HG03196 (cell line): ENCODE data around the gene BARHL2.

Experiments
- ATAC-seq: cut with Tn5 transposase; IDR thresholded peaks from one replicate; pipeline ENCODE4 v1.9.1; 2021; ENCODE audit not compliant: unreplicated experiment

Gene BARHL2

DNA sequence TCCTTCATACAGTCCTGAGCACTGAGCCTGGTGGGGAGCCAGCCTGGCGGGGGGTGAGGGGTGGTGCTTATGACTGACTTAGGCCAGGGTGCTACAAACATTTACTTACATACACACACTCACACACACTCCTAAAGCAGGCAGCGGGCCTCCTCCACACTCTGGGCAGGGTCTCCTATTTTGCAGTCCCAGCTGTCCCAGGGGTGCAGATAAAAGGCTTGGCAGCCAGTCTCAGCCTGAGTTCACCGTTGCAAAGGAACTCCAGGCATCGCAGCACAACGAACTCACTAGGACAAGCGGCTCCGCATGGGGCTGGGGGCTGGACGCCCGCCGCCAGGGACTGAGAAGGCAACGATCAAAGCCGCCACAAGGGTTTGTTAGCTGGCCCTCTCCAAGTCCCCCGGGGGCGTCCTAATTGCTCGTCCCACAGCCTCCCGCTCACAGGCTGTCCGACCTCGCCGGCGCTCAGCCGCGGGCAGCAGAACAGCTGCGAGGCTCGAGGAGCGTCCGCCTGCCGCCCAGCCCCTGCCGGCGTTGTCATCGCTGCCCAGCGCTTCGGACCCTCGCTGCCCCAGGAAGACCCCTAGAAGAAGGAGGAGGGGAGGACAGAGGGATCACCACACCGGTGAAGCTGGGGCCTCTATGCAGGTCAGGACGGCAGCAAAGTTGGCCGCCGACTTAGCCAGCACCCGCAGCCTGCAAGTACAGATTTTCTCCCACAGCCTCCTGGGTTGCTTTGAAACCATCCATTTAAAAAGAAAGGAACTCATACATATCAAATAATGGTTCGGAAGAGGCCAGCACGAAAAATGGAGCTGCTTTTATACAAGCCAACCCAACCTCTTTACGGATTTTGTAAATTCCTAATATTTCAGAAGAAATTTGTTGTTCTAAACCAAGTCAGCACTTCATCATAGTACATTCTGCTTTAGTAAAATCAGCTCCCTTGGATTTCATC, 6.2 kb downstream of the BARHL2 start:
- no peak for ATAC-seq

DNA sequence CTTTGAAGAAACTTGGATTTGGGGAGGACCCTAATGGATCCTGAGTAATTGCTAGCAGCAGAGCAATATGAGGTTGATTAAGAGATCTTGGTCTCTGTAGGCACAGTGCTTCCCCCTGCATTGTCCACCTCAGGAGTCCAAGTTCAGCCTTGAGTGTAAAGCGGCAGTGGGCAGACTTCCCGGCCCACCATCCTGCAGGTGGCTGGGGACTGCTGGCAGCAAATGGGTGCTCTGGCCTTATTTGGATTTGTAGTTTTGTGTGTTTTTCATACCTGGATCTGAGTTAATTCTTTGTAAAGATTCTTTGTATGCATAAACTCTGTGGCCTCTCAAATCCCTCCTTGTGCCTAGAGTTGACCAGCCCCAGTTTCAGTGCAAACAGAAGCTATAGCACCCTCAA, 7.6 kb downstream of the BARHL2 start:
- ATAC-seq, result no peak

DNA sequence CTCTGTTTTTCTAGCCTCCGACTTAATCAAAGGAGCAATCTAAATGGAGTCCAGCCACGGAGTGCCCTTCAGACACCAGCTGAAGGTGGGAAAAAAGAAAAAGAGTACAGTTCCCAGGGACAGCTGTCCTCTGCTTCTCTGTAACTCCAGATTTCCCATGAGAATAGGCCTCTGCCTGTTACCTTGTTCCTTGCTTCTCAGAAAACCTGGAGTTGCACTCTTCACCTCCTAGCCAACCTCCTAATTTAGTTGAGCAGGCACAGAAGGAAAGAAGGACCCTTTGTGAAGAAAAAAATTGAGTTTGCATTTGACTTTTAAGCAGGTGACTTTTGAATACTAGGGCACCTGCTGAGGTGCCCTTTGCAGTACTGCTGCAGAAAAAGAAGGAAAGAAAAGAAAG, 8.3 kb downstream of the BARHL2 start:
- ATAC-seq, result no peak

DNA sequence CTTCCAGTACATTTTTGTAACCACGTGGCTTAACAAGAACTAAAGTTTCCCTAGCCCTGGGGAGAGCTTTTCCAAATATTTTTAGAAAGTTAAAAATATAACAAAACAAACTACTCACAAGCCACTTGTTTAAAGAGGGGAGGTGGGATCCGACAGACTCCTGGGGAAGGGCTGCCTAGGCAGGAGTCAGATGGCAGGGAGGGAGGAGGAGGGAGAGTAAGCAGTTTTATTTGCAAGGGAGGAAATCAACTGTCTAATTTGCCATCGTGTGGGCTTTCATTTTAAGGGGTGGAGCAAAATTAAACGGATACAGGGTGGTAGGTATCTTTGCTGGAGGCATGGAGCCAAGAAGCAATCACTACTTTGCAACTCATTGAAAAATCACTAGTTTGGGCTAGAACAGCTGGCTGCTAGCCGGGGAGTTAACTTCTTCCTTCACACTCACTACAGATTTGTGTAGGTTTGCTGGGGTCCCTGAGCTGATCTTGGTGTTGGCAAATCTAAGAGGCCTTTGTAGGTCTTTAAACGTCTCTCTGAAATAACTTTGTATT, 8.8 kb downstream of the BARHL2 start:
- no peak for ATAC-seq

DNA sequence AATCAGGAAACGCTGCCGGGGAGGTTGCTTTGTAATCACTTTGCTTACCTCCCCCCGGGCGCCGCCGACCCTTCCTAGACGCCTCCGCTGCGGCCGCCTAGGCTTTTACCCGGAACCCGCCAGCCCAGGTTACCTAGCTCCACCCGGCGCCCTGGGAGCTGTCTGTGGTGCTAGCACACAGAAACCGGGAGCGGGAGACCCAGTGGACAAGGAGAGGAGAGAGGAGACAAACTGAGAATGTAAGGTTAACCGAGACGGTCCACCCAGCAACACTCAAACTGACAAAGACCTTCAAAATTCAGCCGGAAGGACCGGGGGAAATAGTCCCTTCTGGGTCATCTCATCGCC, 9.8 kb downstream of the BARHL2 start:
- no peak for ATAC-seq

DNA sequence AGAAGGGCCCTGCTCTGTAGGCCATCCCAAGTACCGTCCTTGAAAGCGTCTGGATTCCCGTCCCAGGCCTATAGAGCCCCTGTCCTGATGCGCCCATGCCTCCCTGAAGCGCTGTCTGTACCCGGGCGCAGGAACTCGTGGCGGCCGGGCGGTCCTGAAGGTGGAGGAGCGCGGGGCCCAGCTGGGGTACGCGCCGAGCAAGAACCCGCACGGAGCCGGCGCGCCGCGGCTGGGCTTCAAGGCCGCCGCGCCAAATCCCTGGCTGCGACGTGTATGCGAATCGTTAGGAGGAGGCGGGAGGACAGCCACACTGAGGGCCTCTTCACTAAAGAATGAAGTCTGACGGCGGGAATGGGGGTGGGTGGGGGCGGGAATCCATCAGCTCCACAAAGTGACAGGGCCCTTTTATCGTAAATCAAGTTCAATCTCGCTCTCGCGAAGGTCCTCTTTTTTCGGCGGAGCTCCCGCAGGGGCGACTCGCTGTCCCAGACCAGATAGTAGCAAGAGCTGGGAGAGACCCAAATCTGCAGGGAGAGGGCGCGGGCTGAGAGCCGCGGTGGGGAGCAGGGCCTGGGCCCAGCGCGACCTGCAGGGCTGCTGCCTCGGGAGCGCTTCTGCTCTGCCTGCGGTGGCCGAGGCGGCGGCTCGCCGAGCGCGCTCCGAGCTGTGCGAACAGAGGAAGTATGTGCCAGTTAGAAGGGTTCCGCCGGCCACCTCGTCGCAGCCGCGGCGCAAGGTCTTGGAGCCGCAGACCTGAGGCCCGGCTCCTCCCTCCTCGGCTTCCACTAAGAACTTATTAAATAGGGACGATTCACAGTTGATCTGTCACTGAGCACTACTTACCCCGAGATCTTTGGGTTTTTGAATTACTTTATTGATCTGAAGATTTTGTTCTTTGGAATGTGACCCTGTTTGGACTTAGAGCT, 10.4 kb downstream of the BARHL2 start:
- ATAC-seq, result no peak

DNA sequence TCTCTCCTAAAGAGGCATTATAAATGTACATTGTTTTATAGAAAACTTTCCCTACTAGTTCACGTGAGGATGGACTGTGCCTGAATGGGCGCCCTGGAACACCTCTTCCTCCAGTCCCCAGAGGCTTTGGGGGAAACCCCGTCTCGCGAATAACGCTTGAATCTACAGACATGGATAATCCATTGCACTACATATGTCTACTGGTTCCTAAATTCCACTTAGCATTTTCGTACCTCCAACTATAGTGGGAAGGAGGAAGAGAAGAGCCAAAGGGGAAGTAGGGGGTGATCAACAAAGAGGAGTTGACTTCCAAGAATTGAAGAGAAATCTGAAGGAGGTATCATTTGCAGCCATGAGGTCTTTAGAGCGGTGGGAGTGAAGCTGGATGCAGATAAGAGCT, 11.1 kb downstream of the BARHL2 start:
- ATAC-seq, result no peak

DNA sequence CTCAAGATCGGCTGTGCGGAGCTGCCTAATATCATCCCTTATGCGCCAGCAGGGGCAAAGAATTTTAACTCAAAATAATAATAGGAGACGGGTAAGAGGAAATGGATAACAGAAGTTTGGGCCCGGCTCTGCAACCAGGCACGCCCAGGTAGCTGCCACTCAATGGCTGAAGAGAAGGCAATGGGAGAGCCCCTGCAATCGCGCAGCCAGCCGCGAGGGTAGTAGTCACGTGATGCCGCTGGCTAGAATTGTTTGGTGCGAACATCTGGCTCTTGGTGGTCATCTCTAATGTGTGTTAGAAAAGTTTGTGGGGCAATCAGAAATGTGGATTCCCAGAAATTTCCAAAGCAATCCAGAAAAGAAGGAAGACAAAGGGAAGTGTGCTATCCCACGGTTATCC, 12.3 kb downstream of the BARHL2 start:
- ATAC-seq, result no peak

DNA sequence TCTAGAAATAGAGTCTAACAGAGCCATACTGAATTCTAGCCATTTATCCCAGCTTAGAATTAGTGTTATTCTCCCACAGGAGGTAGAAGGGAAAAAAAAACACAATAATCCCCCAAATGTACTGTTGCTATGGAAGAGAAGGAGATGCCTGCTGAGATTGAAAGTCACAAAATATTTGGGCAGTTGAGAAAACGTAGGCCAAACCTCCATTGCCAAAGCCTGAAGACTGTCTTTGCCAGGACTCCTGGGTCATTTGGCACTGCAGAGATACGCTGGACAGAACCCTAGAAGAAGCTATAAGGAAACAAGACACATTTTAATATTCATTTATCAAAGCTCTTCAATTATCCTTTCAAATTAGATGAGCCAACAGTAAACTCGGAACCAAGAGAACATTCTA, 22.3 kb downstream of the BARHL2 start:
- ATAC-seq, result no peak

DNA sequence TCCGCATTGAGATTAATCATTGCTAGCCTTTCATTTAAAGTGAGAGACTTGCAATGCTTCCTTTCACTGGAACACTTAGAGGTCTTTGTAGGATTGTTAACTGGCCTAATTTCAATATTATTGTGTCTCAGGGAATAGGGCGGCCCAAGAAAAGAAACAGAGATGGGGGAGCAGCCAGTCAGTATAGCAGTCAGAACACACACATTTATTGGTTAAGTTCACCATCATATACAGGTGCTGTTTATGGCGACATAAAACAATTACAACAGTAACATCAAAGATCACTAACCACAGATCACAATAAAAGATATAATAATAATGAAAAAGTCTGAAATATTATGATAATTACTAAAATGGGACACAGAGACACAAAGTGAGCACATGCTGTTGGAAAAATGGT, 29.4 kb downstream of the BARHL2 start:
- no peak for ATAC-seq

DNA sequence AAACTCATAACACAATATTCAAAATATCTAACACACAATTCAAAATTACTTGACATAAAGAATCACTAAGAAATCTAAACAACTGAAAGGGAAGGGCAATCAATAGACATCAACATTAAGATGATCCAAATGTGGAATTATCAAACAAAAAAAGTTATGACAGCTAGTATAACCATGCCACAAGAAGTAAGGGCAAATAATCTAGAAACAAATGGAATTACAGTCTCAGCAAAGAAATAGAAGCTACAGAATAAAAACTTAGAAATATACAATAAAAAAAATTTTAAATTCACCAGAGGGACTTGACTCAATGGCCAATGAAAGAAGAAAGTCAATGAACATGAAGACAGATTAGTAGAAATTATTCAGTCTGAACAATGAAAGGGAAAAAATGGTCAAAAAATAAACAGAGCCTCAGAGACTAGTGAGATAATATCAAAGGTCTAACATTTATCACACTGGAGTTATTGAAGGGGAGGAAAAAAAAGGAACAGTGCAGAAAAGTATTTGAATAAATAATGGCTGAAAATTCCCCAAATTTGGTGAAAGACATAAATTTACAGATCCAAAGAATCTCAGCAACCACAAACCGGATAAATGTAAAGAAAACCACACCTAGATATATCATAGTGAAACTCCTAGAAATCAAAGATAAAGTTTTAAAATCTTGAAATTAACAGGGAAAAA, 41.8 kb downstream of the BARHL2 start:
- ATAC-seq, result no peak

DNA sequence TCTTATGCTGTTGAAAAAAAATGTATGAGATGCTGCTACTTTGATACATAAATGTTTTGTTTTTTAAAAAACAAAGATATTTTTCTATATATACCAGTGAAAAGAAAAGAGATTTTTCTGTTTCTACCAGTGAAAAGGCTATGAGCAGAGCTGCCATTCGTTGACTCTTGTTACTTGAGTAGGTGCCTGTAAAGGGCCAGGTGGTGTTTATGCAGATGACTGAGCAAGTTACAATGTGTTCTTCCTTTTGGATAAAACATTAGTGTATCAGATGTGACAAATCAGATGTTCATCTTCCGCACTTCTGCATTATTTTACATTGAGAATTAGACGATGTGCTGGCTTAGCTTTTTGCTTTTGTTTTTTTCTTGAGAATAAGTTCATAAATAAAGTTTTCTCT, 45.4 kb downstream of the BARHL2 start:
- ATAC-seq, result no peak

DNA sequence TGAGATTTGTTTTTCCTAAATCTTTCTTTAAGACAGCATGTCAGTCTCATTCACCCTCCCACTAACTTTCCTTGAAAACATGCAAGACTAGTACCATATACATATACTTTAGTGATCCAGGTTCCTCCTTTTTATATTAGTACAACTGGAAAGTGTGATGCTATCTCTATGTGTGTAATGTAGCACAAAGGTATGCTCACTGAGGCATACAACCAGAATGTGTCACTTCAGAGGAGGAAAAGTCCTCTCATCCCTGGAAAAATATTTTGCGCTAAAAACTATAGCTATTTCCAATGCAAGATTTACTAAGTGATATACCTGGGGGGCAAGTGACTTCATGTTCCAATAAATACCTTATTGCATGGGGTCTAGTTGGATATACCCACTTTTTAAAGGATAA, 45.9 kb downstream of the BARHL2 start:
- ATAC-seq, result no peak
